G401.6 (cell line): ENCODE measurements around the gene ST3GAL2.

Experiments used
- FAIRE-seq: peaks from 2 replicates; lab custom pipeline; 2012; peaks lifted over from hg19 to GRCh38; lab: Jason Lieb, UNC

The ST3GAL2 gene, protein sequence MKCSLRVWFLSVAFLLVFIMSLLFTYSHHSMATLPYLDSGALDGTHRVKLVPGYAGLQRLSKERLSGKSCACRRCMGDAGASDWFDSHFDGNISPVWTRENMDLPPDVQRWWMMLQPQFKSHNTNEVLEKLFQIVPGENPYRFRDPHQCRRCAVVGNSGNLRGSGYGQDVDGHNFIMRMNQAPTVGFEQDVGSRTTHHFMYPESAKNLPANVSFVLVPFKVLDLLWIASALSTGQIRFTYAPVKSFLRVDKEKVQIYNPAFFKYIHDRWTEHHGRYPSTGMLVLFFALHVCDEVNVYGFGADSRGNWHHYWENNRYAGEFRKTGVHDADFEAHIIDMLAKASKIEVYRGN

GRCh38 chr16:70438969-70439862 is at the start of gene ST3GAL2:
TSS of gene ST3GAL2 (minus strand) at chr16:70439100. CDS start at chr16:70398530, 40,570 bp downstream.
- no peak for FAIRE-seq

DNA sequence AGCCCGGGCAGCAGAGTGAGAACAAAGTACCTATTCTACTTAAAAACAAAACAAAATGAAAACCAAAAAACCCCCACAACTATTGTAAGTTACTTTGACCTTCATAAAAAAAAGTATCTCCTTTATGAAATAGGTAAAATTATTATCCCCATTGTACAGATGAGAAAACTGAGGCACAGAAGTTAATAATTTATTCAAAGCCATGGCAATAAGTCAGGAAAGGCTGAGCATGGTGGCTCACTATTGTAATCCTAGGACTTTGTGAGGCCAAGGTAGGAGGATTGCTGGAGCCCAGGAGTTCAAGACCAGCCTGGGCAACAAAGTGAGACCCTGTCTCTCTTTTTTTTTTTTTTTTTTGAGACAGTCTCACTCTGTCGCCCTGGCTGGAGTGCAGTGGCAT is 46.0 kb upstream of the ST3GAL2 start:
- no peak for FAIRE-seq

GRCh38 chr16:70483426-70483825 is 44.5 kb upstream of the ST3GAL2 start:
- FAIRE-seq = no peak

DNA sequence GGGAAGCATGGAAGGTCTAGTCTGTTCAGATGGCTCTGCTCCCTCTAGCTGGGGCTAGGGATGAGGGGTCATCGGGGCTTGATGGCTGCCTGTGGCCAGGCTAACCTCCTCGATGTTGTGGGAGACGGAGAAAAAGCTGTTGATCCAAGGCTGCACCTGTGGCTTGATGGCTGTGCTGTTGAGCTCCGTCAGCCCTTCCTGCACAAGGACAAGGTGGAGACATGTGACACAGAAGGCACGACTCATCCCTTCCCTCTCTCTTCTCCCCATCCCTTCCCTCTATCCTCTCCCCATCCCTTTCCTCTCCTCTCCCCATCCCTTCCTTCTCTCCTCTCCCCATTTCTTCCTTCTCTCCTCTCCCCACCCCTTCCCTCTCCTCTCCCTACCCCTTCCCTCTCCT is 43.7 kb upstream of the ST3GAL2 start:
- no peak for FAIRE-seq

GRCh38 chr16:70481929-70482536 is 43.1 kb upstream of the ST3GAL2 start:
- FAIRE-seq = no peak

DNA sequence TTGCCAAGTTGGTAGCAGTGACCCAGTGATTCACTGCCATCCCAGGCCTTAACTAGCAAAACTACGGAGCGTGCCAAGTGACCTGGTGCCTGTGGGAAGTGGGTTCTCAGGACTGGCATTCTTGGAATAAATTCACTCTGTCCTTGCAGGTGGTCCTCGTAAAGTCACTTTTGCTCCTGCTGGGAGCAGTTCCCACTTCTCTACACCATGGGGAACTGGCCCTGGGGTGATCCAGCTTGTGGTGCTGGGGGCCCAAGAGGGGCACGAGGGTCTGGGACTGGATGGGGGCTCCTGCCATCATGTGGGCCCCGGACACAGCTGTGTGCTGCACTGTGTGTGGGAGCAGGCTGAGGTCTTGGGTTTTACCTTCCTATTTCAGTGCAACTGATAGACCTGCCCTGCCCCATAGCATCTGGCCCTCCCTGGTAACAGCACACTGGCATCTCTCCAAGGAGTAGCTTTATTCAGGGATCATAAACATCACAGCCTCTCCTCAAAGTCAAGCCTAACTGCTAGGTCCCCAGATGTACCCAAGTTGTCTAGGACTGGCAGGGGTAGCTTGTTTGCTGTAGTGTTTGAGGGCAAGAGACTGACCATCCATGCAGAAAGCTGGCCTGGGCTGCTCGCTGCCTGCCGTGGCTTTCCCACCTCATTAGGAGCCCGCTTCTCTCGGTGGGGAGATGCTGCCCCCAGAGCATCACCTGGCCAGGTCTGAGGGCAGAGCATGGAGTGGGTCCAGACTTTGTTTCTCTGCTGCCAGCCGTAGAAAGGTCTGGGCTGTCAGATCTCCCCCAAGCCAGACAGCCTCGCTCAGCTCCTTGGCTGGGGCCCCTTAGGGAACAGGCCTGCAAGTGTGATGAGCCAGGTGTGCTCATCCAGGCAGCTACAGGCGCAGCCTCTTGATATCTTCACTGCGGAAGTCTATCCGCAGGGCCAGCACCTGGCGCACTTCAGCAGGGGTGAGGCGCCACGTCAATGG is 41.5 kb upstream of the ST3GAL2 start:
- no peak for FAIRE-seq

DNA sequence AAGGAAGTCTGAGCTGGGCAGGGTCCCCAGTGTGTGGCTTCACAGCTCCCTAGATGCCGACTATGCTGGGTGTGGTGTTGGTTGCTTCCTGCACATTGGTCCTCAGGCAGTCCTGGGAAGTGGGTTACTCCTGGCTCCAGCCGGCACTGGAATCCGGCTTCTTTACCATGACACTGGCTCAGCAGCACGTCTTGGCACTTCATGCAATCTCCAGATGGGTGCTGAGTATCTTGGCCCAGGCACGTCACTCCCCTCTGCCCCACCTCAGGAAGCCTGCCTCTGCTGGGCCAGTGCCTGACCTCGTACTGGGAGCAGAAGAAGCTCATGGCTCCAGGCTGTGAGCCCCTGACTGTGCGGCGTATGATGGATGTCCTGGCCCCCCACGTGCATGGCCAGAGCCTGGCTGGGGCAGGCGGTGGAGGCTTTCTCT is 40.0 kb upstream of the ST3GAL2 start:
- no peak for FAIRE-seq

DNA sequence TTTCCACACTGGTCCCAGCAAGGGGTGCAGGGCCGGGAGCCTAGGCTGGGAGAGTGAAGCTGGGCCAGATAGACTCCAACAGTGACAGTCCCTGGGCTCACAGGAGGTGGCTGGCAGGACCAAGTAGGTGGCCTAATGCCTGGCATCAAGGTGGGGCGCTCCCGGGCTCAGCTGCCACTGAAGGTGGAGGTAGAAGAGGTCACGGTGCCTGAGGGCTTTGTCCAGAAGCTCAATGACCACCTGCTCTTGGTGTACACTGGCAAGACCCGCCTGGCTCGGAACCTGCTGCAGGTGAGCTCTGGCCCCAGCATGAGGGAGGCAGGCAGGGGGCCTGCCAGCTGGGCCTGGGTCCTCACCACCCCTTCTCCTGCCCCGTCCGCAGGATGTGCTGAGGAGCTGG is 39.3 kb upstream of the ST3GAL2 start:
- FAIRE-seq = no peak

DNA sequence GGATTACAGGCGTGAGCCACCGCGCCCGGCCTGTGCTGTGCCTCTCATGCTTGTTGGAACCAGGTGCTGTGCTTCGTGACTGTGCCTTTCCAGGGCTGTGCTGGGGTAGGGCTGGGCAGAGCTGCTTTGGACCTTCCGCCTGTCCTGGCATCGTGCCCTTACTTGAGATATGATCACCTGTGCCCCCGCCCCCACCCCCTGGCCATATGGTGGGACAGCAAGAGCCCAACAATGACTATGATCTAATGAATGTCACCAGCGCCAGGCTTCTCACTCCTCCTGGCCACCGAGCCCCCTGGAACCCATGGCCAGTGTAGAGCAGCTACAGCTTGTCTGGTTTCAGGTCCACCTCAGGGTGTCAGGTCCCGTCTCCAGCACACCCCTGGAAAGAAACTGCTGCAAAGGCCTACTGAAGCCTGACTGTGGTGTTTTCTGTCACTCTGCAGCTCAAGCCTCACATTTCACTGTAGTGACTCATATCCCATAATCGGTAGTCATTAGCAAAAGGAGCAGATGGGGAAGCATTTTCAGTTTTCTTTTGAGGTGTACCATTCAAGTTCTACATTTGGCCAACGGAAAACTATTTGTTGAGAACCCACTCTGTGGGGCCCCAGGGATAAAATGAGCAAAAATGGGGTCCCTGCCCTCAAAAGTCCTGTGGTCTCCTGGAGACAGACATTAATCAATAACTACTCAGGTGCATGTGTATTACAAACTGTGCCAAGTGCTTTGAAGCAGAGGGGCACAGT is 37.5 kb upstream of the ST3GAL2 start:
- FAIRE-seq = no peak

DNA sequence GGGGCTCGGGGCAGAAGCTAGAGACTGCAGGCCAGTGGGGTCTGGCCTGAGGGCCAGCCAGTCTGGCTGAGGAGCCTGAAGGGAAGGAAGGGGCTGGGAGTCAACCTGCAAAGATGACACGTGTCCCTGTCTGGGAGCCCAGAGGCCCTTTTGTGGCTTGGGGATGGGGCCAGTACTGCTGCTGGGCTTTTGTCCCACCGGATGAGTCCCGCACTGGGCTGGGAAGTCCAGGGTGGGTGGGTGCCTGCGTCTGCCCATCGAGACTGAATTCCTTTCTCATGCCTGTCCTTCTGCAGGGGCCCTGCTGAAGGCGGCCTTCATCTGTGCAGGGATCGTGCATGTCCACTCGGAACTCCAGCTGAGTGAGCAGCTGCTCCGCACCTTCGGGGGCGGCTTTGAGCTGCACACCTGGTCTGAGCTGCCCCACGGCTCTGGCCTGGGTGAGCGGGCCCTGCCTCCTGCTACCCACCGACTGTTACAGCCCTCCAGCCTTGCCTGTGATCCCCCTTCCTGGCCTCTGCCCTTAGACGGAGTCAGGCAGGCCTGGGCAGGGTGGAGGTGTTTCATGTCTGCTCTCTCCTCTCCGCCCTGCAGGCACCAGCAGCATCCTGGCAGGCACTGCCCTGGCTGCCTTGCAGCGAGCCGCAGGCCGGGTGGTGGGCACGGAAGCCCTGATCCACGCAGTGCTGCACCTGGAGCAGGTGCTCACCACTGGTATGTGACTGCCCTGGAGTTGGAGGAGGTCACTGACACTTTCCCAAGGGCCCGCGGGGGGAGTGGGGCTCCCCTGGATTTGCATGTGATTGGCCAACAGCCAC is 36.4 kb upstream of the ST3GAL2 start:
- FAIRE-seq = no peak

GRCh38 chr16:70474320-70475053 is 35.6 kb upstream of the ST3GAL2 start:
- FAIRE-seq = no peak

DNA sequence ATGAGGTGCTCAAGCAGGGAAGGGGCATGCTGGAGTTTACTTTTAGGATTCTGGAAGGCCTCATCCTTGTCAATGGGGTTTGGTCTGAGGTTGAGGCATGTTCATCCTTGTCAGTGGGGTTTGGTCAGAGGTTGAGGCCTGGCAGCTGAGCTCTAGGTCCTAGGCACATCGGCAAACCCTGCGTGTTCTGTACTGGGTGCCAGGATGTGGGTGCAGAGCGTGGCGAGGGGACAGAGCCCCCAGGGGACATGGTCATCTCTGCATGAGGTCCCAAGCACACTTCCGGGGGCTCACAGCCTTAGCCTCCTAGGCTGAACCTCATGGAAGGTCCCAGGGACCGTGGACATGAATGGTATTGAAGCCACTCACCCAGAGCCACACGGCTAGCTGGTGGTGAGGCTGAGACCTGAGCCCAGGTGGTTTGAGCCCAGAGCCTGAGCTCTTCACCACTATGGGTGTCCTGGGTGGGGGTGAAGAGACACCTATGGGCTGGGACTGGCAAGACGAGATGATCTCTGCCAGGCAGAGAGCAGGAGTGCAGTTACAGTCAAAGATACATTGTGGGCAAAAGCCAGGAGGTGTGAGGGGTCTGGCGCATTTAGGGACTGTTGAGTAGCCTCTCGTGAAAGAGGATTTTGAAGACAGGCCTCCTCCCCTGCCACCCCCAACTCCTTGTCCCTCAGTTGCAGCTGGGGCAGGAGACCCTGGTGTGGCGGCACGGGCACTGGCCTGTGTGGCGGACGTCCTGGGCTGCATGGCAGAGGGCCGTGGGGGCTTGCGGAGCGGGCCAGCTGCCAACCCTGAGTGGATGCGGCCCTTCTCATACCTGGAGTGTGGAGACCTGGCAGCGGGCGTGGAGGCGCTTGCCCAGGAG is 34.8 kb upstream of the ST3GAL2 start:
- FAIRE-seq = no peak

GRCh38 chr16:70472786-70473433 is 34.0 kb upstream of the ST3GAL2 start:
- no peak for FAIRE-seq

DNA sequence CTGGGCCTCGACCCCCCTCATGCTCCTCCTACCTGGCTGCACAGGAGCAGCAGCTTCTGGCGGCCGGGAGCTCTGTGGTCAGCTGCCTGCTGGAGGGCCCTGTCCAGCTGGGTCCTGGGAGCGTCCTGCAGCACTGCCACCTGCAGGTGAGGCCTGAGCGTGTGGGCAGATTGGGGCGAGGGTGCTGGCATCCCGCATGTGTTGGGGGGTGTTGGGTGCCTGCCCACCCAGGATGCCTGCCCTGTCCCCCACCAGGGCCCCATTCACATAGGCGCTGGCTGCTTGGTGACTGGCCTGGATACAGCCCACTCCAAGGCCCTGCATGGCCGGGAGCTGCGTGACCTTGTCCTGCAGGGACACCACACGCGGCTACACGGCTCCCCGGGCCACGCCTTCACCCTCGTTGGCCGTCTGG is 32.0 kb upstream of the ST3GAL2 start:
- FAIRE-seq = no peak

DNA sequence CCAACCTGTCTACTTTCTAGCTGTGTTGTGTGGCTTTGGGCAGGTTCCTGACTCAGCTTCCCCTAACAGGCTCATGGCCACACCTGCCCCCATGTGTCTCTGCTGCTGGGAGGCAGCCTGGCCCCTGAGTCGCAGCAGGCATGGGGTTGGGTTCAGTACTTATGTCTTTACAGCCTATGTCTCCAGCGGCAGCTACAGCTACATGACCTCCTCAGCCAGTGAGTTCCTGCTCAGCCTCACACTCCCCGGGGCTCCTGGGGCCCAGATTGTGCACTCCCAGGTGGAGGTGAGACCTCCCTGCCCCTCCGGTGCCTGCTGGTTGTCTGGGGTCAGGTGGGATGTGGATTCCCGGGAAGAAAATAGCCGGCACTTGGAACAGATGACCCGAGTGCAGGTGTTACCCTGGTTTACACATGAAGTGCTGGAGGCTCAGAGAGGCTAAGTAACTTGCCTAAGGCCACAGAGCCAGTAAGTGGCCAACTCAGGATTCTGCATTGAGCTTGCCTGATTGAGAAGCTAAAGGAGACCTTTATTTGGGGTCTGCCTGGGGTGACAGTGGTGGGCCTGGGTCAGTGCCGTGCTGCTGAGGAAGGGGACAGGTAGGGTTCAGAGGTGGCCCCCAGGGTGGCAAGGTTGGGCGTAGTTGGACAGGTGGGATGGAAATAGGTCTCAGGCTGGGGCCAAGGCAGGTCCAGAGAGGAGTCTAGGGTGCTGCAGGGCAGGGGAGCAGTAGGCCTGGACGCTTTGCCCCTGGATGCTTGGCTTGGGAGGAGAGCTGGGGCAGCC is 31.4 kb upstream of the ST3GAL2 start:
- FAIRE-seq = no peak

DNA sequence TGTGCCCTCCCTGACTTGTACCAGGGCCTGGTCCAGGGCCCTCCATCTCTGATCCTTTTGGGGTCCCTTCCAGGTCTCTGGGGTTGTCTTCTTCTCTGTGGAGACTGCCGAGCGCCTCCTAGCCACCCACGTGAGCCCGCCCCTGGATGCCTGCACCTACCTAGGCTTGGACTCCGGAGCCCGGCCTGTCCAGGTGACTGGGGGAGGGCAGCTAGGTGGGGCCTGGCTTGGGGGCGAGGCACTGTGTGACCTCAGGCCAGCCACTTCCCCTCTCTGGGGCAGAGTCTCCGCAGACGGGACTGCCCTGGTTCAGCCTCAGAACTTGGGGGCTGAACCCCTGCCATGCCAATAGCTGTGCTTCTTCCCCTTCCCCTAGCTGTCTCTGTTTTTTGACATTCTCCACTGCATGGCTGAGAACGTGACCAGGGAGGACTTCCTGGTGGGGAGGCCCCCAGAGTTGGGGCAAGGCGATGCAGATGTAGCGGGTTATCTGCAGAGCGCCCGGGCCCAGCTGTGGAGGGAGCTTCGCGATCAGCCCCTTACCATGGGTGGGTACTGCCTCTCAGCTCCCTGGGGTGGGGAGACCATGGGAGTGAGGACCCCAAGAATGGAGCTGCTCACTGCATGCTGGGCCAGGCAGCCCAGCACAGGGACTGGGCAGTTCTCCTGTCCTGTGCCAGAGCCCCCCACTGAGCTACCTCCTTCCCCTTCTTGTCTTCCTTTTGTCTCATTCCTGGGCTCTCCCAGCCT is 30.1 kb upstream of the ST3GAL2 start:
- no peak for FAIRE-seq
